ENCODE results near the gene EMID1.
"Not testable (repeated sequence)": the region's sequence is repeated elsewhere in the genome, so short reads cannot be mapped to it uniquely, and the experiment has no call there.

EMID1 gene

DNA sequence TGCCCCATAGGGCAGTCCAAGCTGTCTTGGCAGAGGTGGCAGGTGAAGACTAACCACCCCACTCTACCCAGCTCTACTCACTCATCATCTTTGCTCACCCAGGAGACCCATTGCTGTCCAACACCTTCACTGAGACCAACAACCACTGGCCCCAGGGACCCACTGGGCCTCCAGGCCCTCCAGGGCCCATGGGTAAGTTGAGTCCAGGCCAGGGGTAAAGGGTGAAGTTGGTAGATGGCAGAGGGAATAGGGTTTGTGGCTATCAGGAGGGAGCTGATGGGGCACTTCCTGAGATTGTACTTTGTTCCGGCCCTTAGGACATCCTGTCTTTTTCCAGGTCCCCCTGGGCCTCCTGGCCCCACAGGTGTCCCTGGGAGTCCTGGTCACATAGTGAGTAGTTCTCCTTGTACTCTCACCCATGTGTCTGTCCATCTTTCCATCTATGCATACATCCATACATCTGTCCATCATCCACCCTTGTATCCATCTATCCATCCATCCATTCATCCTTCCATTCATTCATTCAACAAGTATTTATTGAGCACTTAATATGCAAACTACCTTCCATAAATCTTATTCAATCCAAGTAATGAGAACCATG is 27.7 kb downstream of the EMID1 start:
- no peak for DNase-seq

- DNase-seq: not testable (repeated sequence)
Observed at GRCh38 chr22:29240481-29240880, 34.8 kb downstream of the EMID1 start.

GRCh38 chr22:29243874-29244446 is 38.3 kb downstream of the EMID1 start:
- DNase-seq: no peak

GRCh38 chr22:29244785-29245625 is 39.3 kb downstream of the EMID1 start:
- DNase-seq: no peak

- peak; percentile 21 for DNase-seq
Observed at GRCh38 chr22:29245626-29246385, 40.1 kb downstream of the EMID1 start.

DNA sequence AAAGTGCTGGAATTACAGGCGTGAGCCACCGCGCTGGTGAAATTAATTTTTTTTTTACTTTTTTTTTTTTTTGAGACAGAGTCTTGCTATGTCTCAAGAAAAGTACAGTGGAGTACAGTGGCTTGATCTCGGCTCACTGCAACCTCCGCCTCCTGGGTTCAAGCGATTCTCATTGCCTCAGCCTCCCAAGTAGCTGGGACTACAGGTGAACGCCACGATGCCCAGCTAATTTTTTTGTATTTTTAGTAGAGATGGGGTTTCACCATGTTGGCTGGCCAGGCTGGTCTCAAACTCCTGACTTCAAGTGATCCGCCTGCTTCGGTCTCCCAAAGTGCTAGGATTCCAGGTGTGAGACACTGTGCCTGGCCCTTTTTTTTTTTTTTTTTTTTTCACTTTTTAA is 42.2 kb downstream of the EMID1 start:
- DNase-seq: not testable (repeated sequence)

GRCh38 chr22:29251265-29251664 is 45.6 kb downstream of the EMID1 start:
- no peak for DNase-seq

DNA sequence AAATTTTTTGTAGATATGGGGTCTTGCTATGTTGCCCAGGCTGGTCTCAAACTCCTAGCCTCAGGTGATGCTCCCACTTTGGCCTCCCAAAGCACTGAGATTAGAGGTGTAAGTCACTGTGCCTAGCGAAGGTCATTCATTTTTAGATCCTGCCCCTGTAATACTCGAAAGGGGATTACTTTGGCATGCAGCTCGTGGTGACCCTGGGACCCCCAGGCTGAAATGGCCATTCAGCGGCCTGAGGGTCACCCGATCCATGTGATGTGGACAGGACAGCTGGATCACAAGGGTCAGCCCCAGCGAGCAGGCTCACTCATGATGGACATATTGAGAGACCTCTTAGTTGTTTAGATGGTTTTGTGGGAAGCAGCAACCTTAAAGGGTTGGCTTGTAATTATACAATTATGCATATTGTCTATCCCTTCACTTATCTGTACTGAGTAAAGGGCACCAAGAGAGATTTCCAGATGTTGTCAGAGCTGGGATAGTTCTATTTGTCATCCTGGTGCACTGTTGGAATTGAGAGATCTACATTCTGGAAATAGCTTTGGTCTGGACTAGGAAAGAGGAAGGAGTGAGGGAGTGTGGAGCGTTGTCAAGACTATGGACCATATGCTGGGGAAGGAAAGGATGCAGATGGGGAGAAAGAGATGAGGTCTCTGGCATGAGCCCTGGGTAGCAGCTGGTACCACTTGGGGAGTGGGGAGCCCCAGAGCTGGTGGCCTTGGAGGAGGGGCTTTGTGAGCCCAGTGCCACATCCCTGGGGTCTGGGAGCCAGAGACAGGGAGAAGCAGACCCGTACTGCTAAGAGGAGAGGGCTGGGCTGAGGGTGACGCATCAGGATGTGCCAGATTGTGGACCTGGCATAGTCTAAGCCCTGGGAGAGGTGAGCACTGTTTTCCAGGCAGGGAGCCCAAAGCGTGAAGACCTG is 46.5 kb downstream of the EMID1 start:
- no peak for DNase-seq

- no peak for DNase-seq
Observed at GRCh38 chr22:29253561-29254285, 48.0 kb downstream of the EMID1 start.

DNA sequence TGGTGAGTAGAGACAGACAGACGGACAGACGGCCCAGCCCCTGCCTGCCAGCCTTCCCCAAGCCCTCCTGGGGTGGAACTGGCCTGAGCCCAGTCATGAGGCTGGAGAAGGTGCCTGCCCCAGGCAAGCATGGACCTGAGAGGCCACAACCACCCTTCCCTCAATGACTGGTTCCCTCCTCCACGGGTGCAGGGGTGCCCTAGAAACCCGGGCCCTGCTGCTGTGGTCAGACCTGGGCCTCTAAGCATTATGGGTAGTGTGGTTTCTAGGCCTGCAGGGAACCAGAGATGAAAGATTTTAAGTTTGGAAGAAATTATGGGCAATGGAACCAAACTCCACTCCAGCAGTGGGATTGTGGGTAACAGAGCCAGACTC is 48.6 kb downstream of the EMID1 start:
- DNase-seq: no peak

DNA sequence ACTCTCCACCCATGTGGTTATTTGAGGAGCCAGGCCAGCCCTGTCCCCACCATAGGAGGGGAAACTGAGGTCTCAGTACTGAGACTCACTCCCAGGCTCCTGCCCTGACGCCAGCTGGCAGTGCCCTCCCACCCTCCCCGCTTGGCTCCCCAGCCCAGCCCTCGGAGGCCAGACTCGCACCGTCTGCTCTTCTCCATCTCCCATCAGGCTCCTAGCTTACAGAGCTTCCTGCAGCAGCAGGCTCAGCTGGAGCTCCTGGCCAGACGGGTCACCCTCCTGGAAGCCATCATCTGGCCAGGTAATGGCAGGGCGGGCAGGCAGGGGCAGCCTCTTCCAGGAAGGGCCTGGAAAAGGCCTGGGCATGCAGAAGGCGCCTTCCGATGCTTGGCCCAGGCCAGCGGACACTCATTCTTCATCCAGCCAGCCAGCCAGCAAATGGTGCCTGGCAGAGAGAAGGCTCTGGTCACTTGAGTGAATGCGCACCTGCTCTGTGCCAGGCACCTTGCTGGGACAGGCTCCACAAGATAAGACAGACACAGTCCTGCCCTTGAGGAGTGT is 49.4 kb downstream of the EMID1 start:
- DNase-seq: no peak

- no peak for DNase-seq
Observed at GRCh38 chr22:29256606-29257325, 51.1 kb downstream of the EMID1 start.

DNA sequence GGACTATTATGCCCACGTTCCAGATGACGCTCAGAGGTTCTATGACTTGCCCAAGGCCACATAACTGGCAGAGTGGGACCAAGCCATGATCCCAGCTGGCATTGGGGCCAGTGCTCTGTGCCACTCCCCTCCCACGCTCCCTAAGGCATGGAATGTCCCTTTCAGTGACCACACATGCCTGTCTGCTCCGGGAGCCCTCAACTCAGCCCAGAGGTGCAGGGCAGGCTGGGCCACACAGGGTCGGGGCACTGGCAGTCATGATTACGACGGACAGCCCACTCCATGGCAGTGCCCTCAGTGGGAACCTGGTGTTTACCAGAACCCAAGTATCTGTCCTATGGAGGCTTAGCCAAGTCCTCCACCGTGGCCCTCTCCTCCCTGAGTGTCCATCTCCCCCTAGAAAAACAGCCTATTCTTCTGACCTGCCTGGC is 52.1 kb downstream of the EMID1 start:
- no peak for DNase-seq

DNA sequence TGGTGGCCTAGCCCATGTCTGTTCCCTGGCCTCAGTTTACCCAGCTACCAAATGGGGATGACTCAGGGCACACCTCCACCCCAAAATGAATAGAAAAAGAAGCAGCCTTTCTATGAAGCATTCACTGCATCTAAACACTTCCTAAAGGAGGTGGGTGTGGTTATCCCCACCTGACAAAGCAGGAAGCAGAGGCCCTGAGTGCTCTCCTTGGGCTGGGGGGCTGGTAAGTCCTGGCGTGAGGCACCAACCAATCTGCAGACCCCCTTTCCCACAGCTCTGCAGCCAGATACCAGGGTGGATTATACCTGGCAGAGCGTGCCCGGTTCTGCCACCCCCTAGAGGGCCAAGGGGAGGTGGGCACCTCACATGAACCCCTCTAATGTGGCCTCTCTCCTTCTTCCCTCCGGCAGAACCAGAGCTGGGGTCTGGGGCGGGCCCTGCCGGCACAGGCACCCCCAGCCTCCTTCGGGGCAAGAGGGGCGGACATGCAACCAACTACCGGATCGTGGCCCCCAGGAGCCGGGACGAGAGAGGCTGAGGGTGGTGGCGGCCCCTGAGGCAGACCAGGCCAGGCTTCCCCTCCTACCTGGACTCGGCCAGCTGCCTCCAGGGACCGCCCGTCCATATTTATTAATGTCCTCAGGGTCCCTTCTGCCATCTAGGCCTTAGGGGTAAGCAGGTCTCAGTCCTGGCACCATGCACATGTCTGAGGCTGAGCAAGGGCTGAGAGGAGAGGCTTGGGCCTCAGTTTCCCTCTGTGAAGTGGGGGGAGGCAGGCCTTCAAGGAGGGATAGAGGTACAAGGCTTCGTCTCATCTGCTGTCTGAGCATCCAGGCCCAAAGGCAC is 52.9 kb downstream of the EMID1 start:
- no peak for DNase-seq

DNA sequence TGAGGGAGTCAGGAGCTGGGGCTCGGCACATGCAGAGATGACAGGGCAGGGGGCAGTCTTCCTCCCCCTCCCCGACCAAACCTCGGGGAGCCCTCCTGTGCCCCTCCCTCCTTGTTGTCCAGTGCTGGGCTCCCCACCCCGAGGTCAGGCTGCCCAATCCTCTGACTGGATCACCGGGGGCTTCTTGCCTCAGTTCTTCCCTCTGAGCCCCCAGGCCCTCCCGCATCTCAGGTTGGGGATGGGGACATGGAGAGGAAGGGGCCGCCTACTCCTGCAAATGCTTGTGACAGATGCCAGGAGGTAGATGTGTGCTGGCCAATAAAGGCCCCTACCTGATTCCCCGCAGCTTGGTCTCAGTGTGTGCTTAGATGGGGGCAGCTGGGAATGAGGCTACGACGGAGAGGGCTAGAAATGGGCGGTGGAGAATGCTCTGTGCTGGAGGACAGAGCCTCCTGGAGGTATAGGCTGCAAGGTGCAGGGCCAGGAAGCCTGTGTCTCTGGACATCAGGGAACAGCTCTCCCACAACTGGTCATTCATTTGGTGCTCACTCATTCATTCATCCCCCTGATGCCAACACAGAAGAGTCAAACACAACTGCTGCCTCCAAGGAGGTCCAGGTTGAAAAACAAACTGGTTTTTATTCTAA is 53.7 kb downstream of the EMID1 start:
- DNase-seq: no peak

- DNase-seq: no peak
Observed at GRCh38 chr22:29260031-29260560, 54.4 kb downstream of the EMID1 start.

DNA sequence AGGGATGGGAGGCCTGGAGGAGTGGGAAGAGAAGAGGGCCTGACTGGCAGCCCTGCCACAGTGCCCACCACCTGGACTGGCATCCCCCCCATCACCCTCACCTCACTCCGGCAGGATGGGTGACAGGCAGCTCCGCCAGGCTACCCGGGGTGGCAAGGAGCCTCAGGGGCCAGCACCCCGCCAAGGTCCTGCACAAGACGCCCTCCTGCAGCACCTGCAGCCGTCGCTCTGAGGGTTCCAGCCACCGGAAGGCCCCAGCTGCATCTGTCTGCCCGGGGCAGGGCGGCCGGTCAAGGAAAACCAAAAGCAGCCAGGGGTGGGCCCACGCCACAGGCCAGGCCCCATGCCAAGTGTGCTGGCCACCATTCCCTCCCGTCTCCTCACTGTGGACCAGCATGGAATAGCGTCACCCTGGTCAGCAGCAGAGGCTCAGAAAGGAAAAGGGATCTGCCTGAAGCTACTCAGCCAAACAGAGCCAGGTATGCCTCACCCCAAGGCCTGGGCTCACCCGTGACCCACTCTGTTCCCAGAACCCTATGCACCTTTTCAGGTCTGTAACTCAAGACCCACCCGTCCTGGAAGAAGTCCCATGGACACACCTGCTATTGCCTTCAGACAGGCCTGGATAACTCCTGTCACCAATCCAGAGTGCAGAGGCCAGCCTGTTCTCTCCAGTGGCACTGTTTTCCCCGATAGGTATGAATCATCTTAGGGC is 55.1 kb downstream of the EMID1 start:
- no peak for DNase-seq

DNA sequence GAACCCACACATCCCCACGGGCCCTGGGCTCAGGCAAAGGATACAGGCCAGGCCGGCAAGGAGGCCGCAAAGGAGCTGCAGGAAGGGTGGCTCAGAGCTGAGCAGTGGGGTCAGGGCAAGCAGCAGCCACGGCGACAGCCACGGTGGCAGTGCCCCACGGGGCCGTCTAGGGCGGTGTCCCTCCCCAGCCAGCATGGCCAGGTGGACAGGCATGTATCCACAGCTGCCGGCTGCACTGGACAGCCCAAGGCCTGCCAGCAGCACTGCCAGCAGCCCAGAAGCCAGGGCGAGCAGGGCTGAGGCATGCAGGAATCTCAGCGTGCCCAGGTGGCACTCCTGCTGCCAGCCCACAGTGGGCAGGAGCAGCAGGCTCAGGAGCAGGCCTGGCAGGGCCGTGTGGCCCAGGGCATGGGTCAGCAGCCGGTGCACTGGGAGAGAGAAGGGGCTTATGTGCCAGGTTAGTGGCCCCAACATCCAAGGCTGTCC is 58.1 kb downstream of the EMID1 start:
- no peak for DNase-seq

Data from amniotic stem cell (primary cell).